ENCODE data around the gene ASTN2. TPM values are rescaled to one million over a fixed set of nuclear protein-coding genes. Genes with fewer than 3 reads are reported as not detected.

ASTN2 gene
- total RNA-seq, 1 experiment from 2014 or later, result 4.8 TPM

GRCh38 chr9:116668970-116669695 lies 745.7 kb downstream of the ASTN2 start:
- RAD21 ChIA-PET (ENCODE audit: low non-redundant PET in 1 of 2, low total read pairs in 2 of 2, uncharacterized antibody in 2 of 2, unreplicated experiment in 2 of 2), result no interaction called here

GRCh38 chr9:116663581-116663980 lies 751.3 kb downstream of the ASTN2 start:
- ATAC-seq, result no peak
- Histone ChIP-seq H3K4me1 (ENCODE audit: control insufficient read depth in 1 of 2, insufficient read depth in 2 of 2, low read length in 2 of 2) (no peaks in the 10 kb centered on the region; a peak in 1 of 4 replicates), H4K20me1 (ENCODE audit: insufficient read depth) (no peaks in the 10 kb centered on the region), H2AFZ (ENCODE audit: low read depth, low read length, poor library complexity, severe bottlenecking) (no peak overlapping the region), H3K27me3 (ENCODE audit: insufficient read depth, low read length) (no peaks in the 10 kb centered on the region), H3K4me3 (replicated peaks in 1 of 2; ENCODE audit: low read depth in 1 of 2, low read length in 2 of 2) (no peak overlapping the region), H3K79me2 (ENCODE audit: insufficient read depth, low read length) (no peaks in the 10 kb centered on the region), H3K9me2 (ENCODE audit: insufficient read depth) (no peaks in the 10 kb centered on the region), H3K9ac (ENCODE audit: low read length) (no peak overlapping the region), H3K36me3 (ENCODE audit: control insufficient read depth in 1 of 2, insufficient read depth in 2 of 2, low read length in 2 of 2) (no peaks in the 10 kb centered on the region), H3K27ac (ENCODE audit: low read depth, low read length) (no peak overlapping the region), H3K4me2 (ENCODE audit: low read length) (no peak overlapping the region), H3K9me3 (ENCODE audit: control insufficient read depth in 1 of 2, insufficient read depth in 1 of 2, low read depth in 1 of 2, low read length in 2 of 2) (no peaks in the 10 kb centered on the region)
- TF ChIP-seq EGR1 (IDR thresholded peaks at IDR 0.05; ENCODE audit: low read depth) (no peak), EZH2phosphoT487 (IDR thresholded peaks at IDR 0.05; ENCODE audit: borderline replicate concordance) (no peak), ZNF274 (IDR thresholded peaks at IDR 0.05; ENCODE audit: low read depth, low read length) (no peak), POLR2AphosphoS5 (IDR thresholded peaks at IDR 0.05; ENCODE audit: low read depth, low read length) (no peak), SIN3A (IDR thresholded peaks at IDR 0.05; ENCODE audit: low read depth) (no peak), MAX (IDR thresholded peaks at IDR 0.05) (no peak), ZFX (IDR thresholded peaks at IDR 0.05) (no peak), JUND (IDR thresholded peaks at IDR 0.05) (no peak), YY1 (IDR thresholded peaks at IDR 0.05; ENCODE audit: extremely low read depth, insufficient replicate concordance, low read depth, low read length) (no peak), ZBTB33 (IDR thresholded peaks at IDR 0.05; ENCODE audit: extremely low read depth, insufficient replicate concordance, low read length) (no peak), ELF1 (IDR thresholded peaks at IDR 0.05; ENCODE audit: borderline replicate concordance, low read depth) (no peak), POLR2A (IDR thresholded peaks at IDR 0.05; ENCODE audit: borderline replicate concordance, extremely low read depth, insufficient read depth, insufficient read length) (no peak)
- intact Hi-C loops (cut with micrococcal nuclease), result loop anchor here (5.0 kb wide), 1 partner anchor 91 kb away; no protein-coding TSS in a partner anchor
- ChIA-PET POLR2A (no interaction called here), CTCF (interaction anchor here (1.3 kb wide), 1 partner anchor 74 kb away, joined by 3 read pairs; no protein-coding TSS in a partner anchor), RAD21 (ENCODE audit: low non-redundant PET in 1 of 2, low total read pairs in 2 of 2, uncharacterized antibody in 2 of 2, unreplicated experiment in 2 of 2) (no interaction called here)
- BruUV-seq (replicated peaks), result no TSS peak
- no peak for DNase-seq (ENCODE audit: low read depth, low spot score)

More at GRCh38 chr9:116668970-116669695, 745.7 kb downstream of the ASTN2 start:
- H2AFZ ChIP-seq (ENCODE audit: low read depth, low read length, poor library complexity, severe bottlenecking), result no peak overlapping the region
- H3K4me3 ChIP-seq (replicated peaks in 1 of 2; ENCODE audit: low read depth in 1 of 2, low read length in 2 of 2), result no peak overlapping the region
- H3K27ac ChIP-seq (ENCODE audit: low read depth, low read length), result no peak overlapping the region
- no peaks in the 10 kb centered on the region for H3K27me3 ChIP-seq (ENCODE audit: insufficient read depth, low read length)
- intact Hi-C loops (cut with micrococcal nuclease), result no loop called here
- TF ChIP-seq CEBPB (IDR thresholded peaks at IDR 0.05; ENCODE audit: low read depth) (no peak), SRF (IDR thresholded peaks at IDR 0.05; ENCODE audit: low read depth) (no peak), EZH2 (IDR thresholded peaks at IDR 0.05) (no peak)
- no peaks in the 10 kb centered on the region for H3K79me2 ChIP-seq (ENCODE audit: insufficient read depth, low read length)
- H3K4me2 ChIP-seq (ENCODE audit: low read length), result no peak overlapping the region
- CTCF ChIA-PET, result interaction anchor here (1.1 kb wide), 1 partner anchor 1078 kb away, joined by 3 read pairs; no protein-coding TSS in a partner anchor
- H4K20me1 ChIP-seq (ENCODE audit: insufficient read depth), result no peaks in the 10 kb centered on the region
- BruUV-seq (replicated peaks), result no TSS peak
- ATAC-seq, result no peak
- DNase-seq (ENCODE audit: low read depth, low spot score), result no peak
- H3K36me3 ChIP-seq (ENCODE audit: control insufficient read depth in 1 of 2, insufficient read depth in 2 of 2, low read length in 2 of 2), result no peaks in the 10 kb centered on the region
- no peaks in the 10 kb centered on the region for H3K9me3 ChIP-seq (ENCODE audit: control insufficient read depth in 1 of 2, insufficient read depth in 1 of 2, low read depth in 1 of 2, low read length in 2 of 2)
- POLR2A ChIA-PET, result no interaction called here
- H3K4me1 ChIP-seq (ENCODE audit: control insufficient read depth in 1 of 2, insufficient read depth in 2 of 2, low read length in 2 of 2), result no peaks in the 10 kb centered on the region
- H3K9ac ChIP-seq (ENCODE audit: low read length), result no peak overlapping the region
- H3K9me2 ChIP-seq (ENCODE audit: insufficient read depth), result no peaks in the 10 kb centered on the region
